ENCODE data around the gene SYNE3. TPM values are rescaled to one million over a fixed set of nuclear protein-coding genes. Genes with fewer than 3 reads are reported as not detected.
"Not testable (repeated sequence)": the region's sequence is repeated elsewhere in the genome, so short reads cannot be mapped to it uniquely, and the experiment has no call there.

The SYNE3 gene
- total and polyA plus RNA-seq, 4 experiments from 2014 or later: 4.3 to 52.2 (median 28.3) TPM

DNA sequence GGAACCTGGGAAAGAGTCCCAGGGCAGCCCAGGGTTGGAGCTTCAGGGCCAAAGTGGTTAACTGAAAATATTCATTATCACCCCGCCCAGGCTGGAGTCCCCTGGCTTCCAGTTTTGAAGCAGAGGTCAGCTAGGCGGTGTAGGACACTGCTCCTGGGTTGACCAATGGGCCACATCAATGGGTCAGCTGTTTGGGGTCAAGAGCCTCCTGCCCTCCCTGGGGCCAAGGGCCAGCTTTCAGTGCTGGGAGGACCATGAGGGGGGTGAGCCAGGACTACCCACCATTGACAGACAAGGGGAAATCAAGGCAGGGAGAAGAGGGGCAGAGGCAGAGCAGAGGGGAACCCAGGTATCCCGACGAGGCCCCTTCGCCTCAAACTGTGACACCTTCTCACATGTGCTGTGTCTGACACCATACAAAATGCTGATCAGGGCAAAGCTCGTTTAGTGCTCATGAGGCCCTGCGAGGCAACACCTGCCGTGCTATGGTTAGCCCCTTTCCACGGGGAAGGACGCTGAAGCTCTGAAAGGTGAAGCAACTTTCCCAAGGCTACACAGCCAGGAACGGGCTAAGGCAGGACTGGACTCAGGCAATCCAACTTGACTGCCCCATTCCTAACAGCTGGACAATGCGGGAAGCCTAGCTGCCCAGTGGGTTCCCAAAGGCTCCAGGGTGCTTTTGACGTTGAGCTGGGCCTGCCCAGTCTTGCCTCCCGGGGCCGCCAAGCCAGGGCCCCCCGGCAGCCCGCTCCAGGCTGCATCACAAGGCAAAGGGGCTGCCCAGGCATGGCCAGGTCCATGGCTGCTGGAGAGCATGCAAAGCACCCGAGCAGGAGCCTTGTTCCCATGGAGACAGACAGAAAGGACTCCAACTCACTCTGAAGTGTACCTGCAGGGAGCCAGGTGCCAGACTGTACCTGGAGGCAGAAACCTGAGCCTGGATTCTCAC, 2.0 kb downstream of the SYNE3 start:
- Histone ChIP-seq H3K36me3 (ENCODE audit: insufficient read depth, low read length) (peaks cover 3% of the 10 kb centered on the region), H3K4me3 (ENCODE audit: low read length in 2 of 2) (peak overlapping the region; percentile 40 to 98), H3K9me3 (ENCODE audit: control insufficient read depth in 1 of 2, low read length in 2 of 2) (no peaks in the 10 kb centered on the region), H3K27ac (ENCODE audit: low read depth, low read length) (peak overlapping the region; percentile 83), H3K27me3 (ENCODE audit: insufficient read depth, low read length) (no peaks in the 10 kb centered on the region), H3K4me1 (ENCODE audit: insufficient read depth, low read length) (peaks cover 73% of the 10 kb centered on the region)
- Mint-ChIP-seq H3K4me1 (peaks cover 55 to 84% (median 70%) of the 10 kb centered on the region in 4 donors), H3K9me3 (no peaks in the 10 kb centered on the region), H3K36me3 (peaks cover 6 to 18% of the 10 kb centered on the region in 2 donors), H3K4me3 (peak overlapping the region; percentile 91 to 96 (median 95)), H3K27me3 (no peaks in the 10 kb centered on the region), H3K27ac (peak overlapping the region; percentile 83 to 97 (median 96))
- intact Hi-C loops (cut with micrococcal nuclease): loop anchor here (5.0 kb wide), 1 partner anchor 357 kb away; the partner anchor contains the start of gene DICER1
- CTCF ChIA-PET (ENCODE audit: partially characterized antibody): interaction anchor here (0.9 to 6.7 kb wide), 7 partner anchors 11 to 76 kb away, joined by 3 to 77 read pairs (median 6); no protein-coding TSS in a partner anchor
- no peak for DNase-seq
- POLR2A ChIA-PET (ENCODE audit: partially characterized antibody): interaction anchor here (1.1 to 4.4 kb wide), 10 partner anchors 10 to 72 kb away, joined by 3 to 70 read pairs (median 12); partner anchors contain the start of gene GLRX5

DNA sequence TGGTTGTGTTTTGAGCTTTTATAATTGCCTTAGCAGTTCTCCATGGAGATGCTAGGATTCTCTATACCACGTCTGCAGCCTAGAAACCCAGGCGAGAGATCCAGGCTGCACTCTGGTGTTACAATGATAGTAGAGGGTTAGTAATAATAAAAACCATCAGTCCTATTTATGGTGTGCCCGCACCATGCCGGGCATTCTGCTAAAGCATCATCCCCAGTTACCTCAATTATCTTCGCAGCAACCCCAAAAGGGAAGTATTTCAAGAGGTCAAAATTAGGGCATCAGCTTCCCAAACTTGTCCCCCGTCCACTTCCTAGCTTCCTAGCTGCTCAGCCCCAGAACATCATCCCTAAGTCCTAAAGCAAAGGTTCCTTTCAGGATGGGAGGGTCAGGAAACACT, 3.2 kb downstream of the SYNE3 start:
- Mint-ChIP-seq H3K9me3 (no peaks in the 10 kb centered on the region), H3K36me3 (peaks cover 6 to 25% of the 10 kb centered on the region in 2 donors), H3K4me3 (peak overlapping the region in 7 of 8 donors; percentile 7 to 75 (median 47)), H3K27me3 (no peaks in the 10 kb centered on the region), H3K27ac (peak overlapping the region in 6 of 7 donors; percentile 8 to 84 (median 58)), H3K4me1 (peaks cover 50 to 84% (median 66%) of the 10 kb centered on the region in 4 donors)
- Histone ChIP-seq H3K4me3 (ENCODE audit: low read length in 2 of 2) (no peak overlapping the region), H3K4me1 (ENCODE audit: insufficient read depth, low read length) (peaks cover 73% of the 10 kb centered on the region), H3K36me3 (ENCODE audit: insufficient read depth, low read length) (peaks cover 3% of the 10 kb centered on the region), H3K27ac (ENCODE audit: low read depth, low read length) (no peak overlapping the region), H3K9me3 (ENCODE audit: control insufficient read depth in 1 of 2, low read length in 2 of 2) (no peaks in the 10 kb centered on the region), H3K27me3 (ENCODE audit: insufficient read depth, low read length) (no peaks in the 10 kb centered on the region)
- intact Hi-C loops (cut with micrococcal nuclease): no loop called here
- no peak for DNase-seq
- POLR2A ChIA-PET (ENCODE audit: partially characterized antibody): interaction anchor here (0.8 to 4.4 kb wide), 5 partner anchors 9 to 50 kb away, joined by 3 to 46 read pairs (median 4); no protein-coding TSS in a partner anchor
- CTCF ChIA-PET (ENCODE audit: partially characterized antibody): interaction anchor here (1.0 to 6.7 kb wide), 5 partner anchors 12 to 69 kb away, joined by 3 to 77 read pairs (median 41); partner anchors contain the start of gene GLRX5

DNA sequence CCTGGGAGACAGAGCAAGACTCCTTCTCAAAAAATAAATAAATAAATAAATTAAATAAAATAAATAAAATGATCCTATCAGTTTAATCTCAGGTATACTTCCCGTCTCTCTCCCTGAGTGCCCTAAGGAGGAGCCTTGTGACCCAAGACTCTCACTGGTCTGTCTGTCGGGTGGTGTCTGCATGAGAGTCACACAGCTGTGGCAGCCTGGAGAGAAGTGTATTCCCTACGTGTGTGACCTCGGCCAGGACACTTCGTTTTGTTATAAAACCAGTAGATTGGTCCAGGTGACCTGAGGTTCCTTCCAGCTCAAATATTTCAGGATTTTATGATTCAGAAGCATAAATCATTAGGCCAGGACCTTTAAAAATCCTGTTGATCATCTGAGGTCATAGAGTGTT, 4.8 kb downstream of the SYNE3 start:
- no peaks in the 10 kb centered on the region for H3K27me3 ChIP-seq (ENCODE audit: insufficient read depth, low read length)
- H3K36me3 Mint-ChIP-seq: peaks cover 11 to 33% of the 10 kb centered on the region in 2 donors
- no peak overlapping the region for H3K4me3 ChIP-seq (ENCODE audit: low read length in 2 of 2)
- no peaks in the 10 kb centered on the region for H3K27me3 Mint-ChIP-seq
- H3K4me3 Mint-ChIP-seq: peak overlapping the region in 1 of 8 donors; percentile 53
- H3K9me3 Mint-ChIP-seq: no peaks in the 10 kb centered on the region
- H3K4me1 Mint-ChIP-seq: peaks cover 49 to 84% (median 65%) of the 10 kb centered on the region in 4 donors
- CTCF ChIA-PET (ENCODE audit: partially characterized antibody): interaction anchor here (1.0 to 6.7 kb wide), 4 partner anchors 14 to 68 kb away, joined by 3 to 77 read pairs (median 34); no protein-coding TSS in a partner anchor
- peak overlapping the region in 5 of 7 donors; percentile 7 to 81 (median 55) for H3K27ac Mint-ChIP-seq
- H3K36me3 ChIP-seq (ENCODE audit: insufficient read depth, low read length): peaks cover 8% of the 10 kb centered on the region
- POLR2A ChIA-PET (ENCODE audit: partially characterized antibody): interaction anchor here (1.1 kb wide), 1 partner anchor 11 kb away, joined by 3 read pairs; no protein-coding TSS in a partner anchor
- intact Hi-C loops (cut with micrococcal nuclease): no loop called here
- no peaks in the 10 kb centered on the region for H3K9me3 ChIP-seq (ENCODE audit: control insufficient read depth in 1 of 2, low read length in 2 of 2)
- H3K27ac ChIP-seq (ENCODE audit: low read depth, low read length): no peak overlapping the region
- no peak for DNase-seq
- H3K4me1 ChIP-seq (ENCODE audit: insufficient read depth, low read length): peaks cover 73% of the 10 kb centered on the region

DNA sequence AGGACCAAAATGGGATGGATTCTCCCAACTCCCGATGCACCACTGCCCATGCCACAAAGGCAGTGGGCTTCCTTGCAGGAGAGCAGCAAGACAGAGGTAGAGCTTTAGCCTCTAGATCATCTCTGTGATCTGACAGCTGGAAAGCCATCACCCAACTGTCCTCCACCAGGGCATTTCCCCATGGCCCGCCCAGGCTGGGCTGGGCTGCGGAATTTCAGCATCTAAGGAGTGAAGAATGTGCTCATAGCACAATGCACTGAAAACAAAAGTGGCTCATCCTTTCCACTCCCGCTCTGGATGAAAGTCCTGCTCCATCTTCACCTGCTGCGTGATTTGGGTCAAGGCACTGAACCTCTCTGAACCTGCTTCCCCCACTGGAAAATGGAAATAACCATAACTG, 5.6 kb downstream of the SYNE3 start:
- no peaks in the 10 kb centered on the region for H3K9me3 Mint-ChIP-seq
- no peak for DNase-seq
- Histone ChIP-seq H3K36me3 (ENCODE audit: insufficient read depth, low read length) (peaks cover 13% of the 10 kb centered on the region), H3K27me3 (ENCODE audit: insufficient read depth, low read length) (no peaks in the 10 kb centered on the region), H3K27ac (ENCODE audit: low read depth, low read length) (no peak overlapping the region), H3K4me3 (ENCODE audit: low read length in 2 of 2) (no peak overlapping the region), H3K4me1 (ENCODE audit: insufficient read depth, low read length) (peaks cover 80% of the 10 kb centered on the region), H3K9me3 (ENCODE audit: control insufficient read depth in 1 of 2, low read length in 2 of 2) (no peaks in the 10 kb centered on the region)
- peak overlapping the region in 5 of 7 donors; percentile 13 to 90 (median 60) for H3K27ac Mint-ChIP-seq
- peaks cover 50 to 89% (median 70%) of the 10 kb centered on the region in 4 donors for H3K4me1 Mint-ChIP-seq
- no peaks in the 10 kb centered on the region for H3K27me3 Mint-ChIP-seq
- ChIA-PET CTCF (ENCODE audit: partially characterized antibody) (interaction anchor here (1.0 to 6.7 kb wide), 4 partner anchors 13 to 67 kb away, joined by 3 to 64 read pairs (median 3); no protein-coding TSS in a partner anchor), POLR2A (ENCODE audit: partially characterized antibody) (interaction anchor here (1.1 kb wide), 1 partner anchor 12 kb away, joined by 3 read pairs; no protein-coding TSS in a partner anchor)
- no peak overlapping the region for H3K4me3 Mint-ChIP-seq
- intact Hi-C loops (cut with micrococcal nuclease): no loop called here
- peaks cover 17 to 39% of the 10 kb centered on the region in 2 donors for H3K36me3 Mint-ChIP-seq

DNA sequence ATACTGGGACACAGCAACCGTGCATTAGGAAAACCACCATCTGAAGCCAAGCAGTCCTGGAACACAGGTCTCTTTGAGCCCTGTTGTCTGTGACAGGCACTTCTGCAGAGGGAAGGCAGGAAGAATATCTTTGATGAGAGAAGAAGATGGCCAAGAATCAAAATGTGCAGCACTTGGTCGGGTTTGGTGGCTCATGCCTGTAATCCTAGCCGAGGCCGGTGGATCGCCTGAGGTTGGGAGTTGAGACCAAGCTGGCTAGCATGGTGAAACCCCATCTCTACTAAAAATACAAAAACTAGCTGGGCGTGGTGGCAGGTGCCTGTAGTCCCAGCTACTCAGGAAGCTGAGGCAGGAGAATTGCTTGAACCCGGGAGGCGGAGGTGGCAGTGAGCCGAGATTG, 6.1 kb downstream of the SYNE3 start:
- DNase-seq; H3K27me3 ChIP-seq (ENCODE audit: insufficient read depth, low read length); H3K9me3 Mint-ChIP-seq; H3K9me3 ChIP-seq (ENCODE audit: control insufficient read depth in 1 of 2, low read length in 2 of 2); intact Hi-C loops (cut with micrococcal nuclease); H3K4me3 ChIP-seq (ENCODE audit: low read length in 2 of 2); H3K27ac ChIP-seq (ENCODE audit: low read depth, low read length); H3K27me3 Mint-ChIP-seq; POLR2A ChIA-PET (ENCODE audit: partially characterized antibody): not testable (repeated sequence)
- peaks cover 19 to 38% of the 10 kb centered on the region in 2 donors for H3K36me3 Mint-ChIP-seq
- peaks cover 79% of the 10 kb centered on the region for H3K4me1 ChIP-seq (ENCODE audit: insufficient read depth, low read length)
- peaks cover 13% of the 10 kb centered on the region for H3K36me3 ChIP-seq (ENCODE audit: insufficient read depth, low read length)
- peak overlapping the region; percentile 14 to 84 (median 77) for H3K27ac Mint-ChIP-seq
- CTCF ChIA-PET (ENCODE audit: partially characterized antibody): interaction anchor here (1.3 to 6.7 kb wide), 2 partner anchors 13 to 66 kb away, joined by 3 to 64 read pairs; no protein-coding TSS in a partner anchor
- H3K4me1 Mint-ChIP-seq: peaks cover 52 to 89% (median 71%) of the 10 kb centered on the region in 4 donors
- peak overlapping the region in 1 of 8 donors; percentile 68 for H3K4me3 Mint-ChIP-seq

DNA sequence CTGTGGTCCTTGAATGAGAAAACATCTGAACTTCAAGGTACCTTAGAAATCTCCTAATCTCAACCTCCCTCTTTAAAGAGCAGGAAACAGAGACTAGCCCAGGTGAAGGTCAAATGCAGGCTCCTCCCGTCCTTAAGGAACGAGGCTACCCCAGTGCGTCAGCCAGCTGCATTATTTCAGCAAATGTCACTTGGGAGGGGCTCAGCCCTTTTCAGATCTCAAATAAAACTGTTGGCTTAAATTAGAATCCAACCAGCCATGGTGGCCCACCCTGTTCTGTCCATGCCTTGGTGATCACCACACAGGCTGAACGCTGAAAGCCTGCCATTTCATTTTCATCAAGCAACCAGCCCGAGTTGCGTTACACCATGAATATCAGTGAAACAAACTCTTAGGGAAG, 7.0 kb downstream of the SYNE3 start:
- Histone ChIP-seq H3K4me1 (ENCODE audit: insufficient read depth, low read length) (peaks cover 79% of the 10 kb centered on the region), H3K4me3 (ENCODE audit: low read length in 2 of 2) (no peak overlapping the region), H3K9me3 (ENCODE audit: control insufficient read depth in 1 of 2, low read length in 2 of 2) (no peaks in the 10 kb centered on the region), H3K36me3 (ENCODE audit: insufficient read depth, low read length) (peaks cover 13% of the 10 kb centered on the region), H3K27me3 (ENCODE audit: insufficient read depth, low read length) (no peaks in the 10 kb centered on the region), H3K27ac (ENCODE audit: low read depth, low read length) (no peak overlapping the region)
- H3K4me1 Mint-ChIP-seq: peaks cover 52 to 89% (median 73%) of the 10 kb centered on the region in 4 donors
- no peak for DNase-seq
- no peak overlapping the region for H3K4me3 Mint-ChIP-seq
- CTCF ChIA-PET (ENCODE audit: partially characterized antibody): interaction anchor here (1.3 to 2.0 kb wide), 3 partner anchors 17 to 50 kb away, joined by 3 to 5 read pairs (median 5); no protein-coding TSS in a partner anchor
- H3K27me3 Mint-ChIP-seq: no peaks in the 10 kb centered on the region
- POLR2A ChIA-PET (ENCODE audit: partially characterized antibody): no interaction called here
- no peaks in the 10 kb centered on the region for H3K9me3 Mint-ChIP-seq
- peaks cover 19 to 39% of the 10 kb centered on the region in 2 donors for H3K36me3 Mint-ChIP-seq
- intact Hi-C loops (cut with micrococcal nuclease): no loop called here
- H3K27ac Mint-ChIP-seq: peak overlapping the region in 5 of 7 donors; percentile 2 to 86 (median 79)
